ENCODE data around the gene GAS6.
A peak's percentile ranks its signal among the peaks of the same experiment; 100 is the strongest.

GAS6 gene

GRCh38 chr13:113856716-113857065 is 7.2 kb downstream of the GAS6 start:
- peaks cover 34% of the 10 kb centered on the region for H3K4me1 ChIP-seq (ENCODE audit: insufficient read depth, low read length)
- H3K4me2 ChIP-seq (ENCODE audit: insufficient read depth, low read length) = no peak overlapping the region
- no peak overlapping the region for H2AFZ ChIP-seq (ENCODE audit: low read depth, low read length)
- H3K27me3 ChIP-seq (ENCODE audit: insufficient read depth, low read length, poor library complexity) = no peaks in the 10 kb centered on the region
- no peaks in the 10 kb centered on the region for H3K36me3 ChIP-seq (ENCODE audit: insufficient read depth, low read length)
- H3K9ac ChIP-seq (ENCODE audit: low read depth, low read length) = no peak overlapping the region
- no peak overlapping the region for H3K4me3 ChIP-seq (ENCODE audit: low read depth in 1 of 2, low read length in 2 of 2)
- H3K27ac ChIP-seq (ENCODE audit: low read length) = no peak overlapping the region
- H3K79me2 ChIP-seq (ENCODE audit: insufficient read depth, low read length) = no peaks in the 10 kb centered on the region
- ATAC-seq (ENCODE audit: insufficient read depth, low read depth) (no peak), DNase-seq (no peak)
- H4K20me1 ChIP-seq (ENCODE audit: insufficient read depth, low read length) = no peaks in the 10 kb centered on the region
- H3K9me3 ChIP-seq (ENCODE audit: insufficient read depth, low read length, severe bottlenecking) = no peaks in the 10 kb centered on the region
- TF ChIP-seq EZH2 (IDR thresholded peaks at IDR 0.05; ENCODE audit: borderline replicate concordance, low read depth, low read length, severe bottlenecking) (no peak), CTCF (IDR thresholded peaks at IDR 0.05; ENCODE audit: borderline replicate concordance, extremely low read depth, low read length, poor library complexity, severe bottlenecking) (no peak)

GRCh38 chr13:113855931-113856715 is 7.8 kb downstream of the GAS6 start:
- Histone ChIP-seq H3K4me3 (ENCODE audit: low read depth in 1 of 2, low read length in 2 of 2) (no peak overlapping the region), H3K4me1 (ENCODE audit: insufficient read depth, low read length) (peaks cover 34% of the 10 kb centered on the region), H3K9ac (ENCODE audit: low read depth, low read length) (no peak overlapping the region), H3K79me2 (ENCODE audit: insufficient read depth, low read length) (no peaks in the 10 kb centered on the region), H3K4me2 (ENCODE audit: insufficient read depth, low read length) (no peak overlapping the region), H3K36me3 (ENCODE audit: insufficient read depth, low read length) (no peaks in the 10 kb centered on the region), H3K27me3 (ENCODE audit: insufficient read depth, low read length, poor library complexity) (no peaks in the 10 kb centered on the region), H2AFZ (ENCODE audit: low read depth, low read length) (no peak overlapping the region), H3K9me3 (ENCODE audit: insufficient read depth, low read length, severe bottlenecking) (no peaks in the 10 kb centered on the region), H4K20me1 (ENCODE audit: insufficient read depth, low read length) (no peaks in the 10 kb centered on the region), H3K27ac (ENCODE audit: low read length) (no peak overlapping the region; the same call in 1 of the 2 replicates)
- ATAC-seq (ENCODE audit: insufficient read depth, low read depth) (no peak), DNase-seq (peak; percentile 4)
- no peak for TF ChIP-seq EZH2 (IDR thresholded peaks at IDR 0.05; ENCODE audit: borderline replicate concordance, low read depth, low read length, severe bottlenecking)
- TF ChIP-seq CTCF (IDR thresholded peaks at IDR 0.05; ENCODE audit: borderline replicate concordance, extremely low read depth, low read length, poor library complexity, severe bottlenecking) = no peak

- H3K27me3 ChIP-seq (ENCODE audit: insufficient read depth, low read length, poor library complexity) = no peaks in the 10 kb centered on the region
- H3K4me3 ChIP-seq (ENCODE audit: low read depth in 1 of 2, low read length in 2 of 2) = no peak overlapping the region
- no peak overlapping the region for H3K9ac ChIP-seq (ENCODE audit: low read depth, low read length)
- H3K27ac ChIP-seq (ENCODE audit: low read length) = peak overlapping the region; percentile 62
- H3K4me2 ChIP-seq (ENCODE audit: insufficient read depth, low read length) = peak overlapping the region; percentile 51; the same call in 1 of the 2 replicates
- no peaks in the 10 kb centered on the region for H3K79me2 ChIP-seq (ENCODE audit: insufficient read depth, low read length)
- TF ChIP-seq EZH2 (IDR thresholded peaks at IDR 0.05; ENCODE audit: borderline replicate concordance, low read depth, low read length, severe bottlenecking) = no peak
- H3K4me1 ChIP-seq (ENCODE audit: insufficient read depth, low read length) = peaks cover 34% of the 10 kb centered on the region
- DNase-seq = peak; percentile 7
- no peaks in the 10 kb centered on the region for H3K9me3 ChIP-seq (ENCODE audit: insufficient read depth, low read length, severe bottlenecking)
- H3K36me3 ChIP-seq (ENCODE audit: insufficient read depth, low read length) = no peaks in the 10 kb centered on the region
- H2AFZ ChIP-seq (ENCODE audit: low read depth, low read length) = no peak overlapping the region
- no peaks in the 10 kb centered on the region for H4K20me1 ChIP-seq (ENCODE audit: insufficient read depth, low read length)
- ATAC-seq (ENCODE audit: insufficient read depth, low read depth) = peak; percentile 2; the same call in 1 of the 3 replicates
Measured at GRCh38 chr13:113855012-113855921, 8.6 kb downstream of the GAS6 start.

All from DND-41 (cell line).